Measurements from ENCODE around the gene PPP1R16B. TPM values are rescaled to one million over a fixed set of nuclear protein-coding genes. Genes with fewer than 3 reads are reported as not detected.

Gene PPP1R16B
- total and polyA plus RNA-seq, 4 experiments from 2014 or later = 17.3 to 55.1 (median 45.5) TPM

- CTCF ChIA-PET (ENCODE audit: partially characterized antibody) = interaction anchor here (1.2 kb wide), 1 partner anchor 69 kb away, joined by 3 read pairs; no protein-coding TSS in a partner anchor
Measured at GRCh38 chr20:38825571-38825900, 20.0 kb downstream of the PPP1R16B start.

GRCh38 chr20:38825901-38826625 is 20.6 kb downstream of the PPP1R16B start:
- ChIA-PET POLR2A (ENCODE audit: partially characterized antibody) (interaction anchor here (0.7 to 1.7 kb wide), 5 partner anchors 10 to 67 kb away, joined by 3 to 6 read pairs (median 3); partner anchors contain the start of gene PPP1R16B), CTCF (ENCODE audit: partially characterized antibody) (interaction anchor here (1.2 to 1.9 kb wide), 2 partner anchors 14 to 69 kb away, joined by 3 to 5 read pairs; no protein-coding TSS in a partner anchor)
- H3K4me1 Mint-ChIP-seq = peaks cover 54 to 99% (median 83%) of the 10 kb centered on the region in 4 donors
- H3K27ac Mint-ChIP-seq = peak overlapping the region in 6 of 7 donors; percentile 52 to 82 (median 80)
- Histone ChIP-seq H3K4me1 (ENCODE audit: insufficient read depth, low read length) (peaks cover 86% of the 10 kb centered on the region), H3K27me3 (ENCODE audit: insufficient read depth, low read length) (no peaks in the 10 kb centered on the region), H3K36me3 (ENCODE audit: insufficient read depth, low read length) (peaks cover 13% of the 10 kb centered on the region), H3K9me3 (ENCODE audit: control insufficient read depth in 1 of 2, low read length in 2 of 2) (peaks cover 0 to 5% of the 10 kb centered on the region in 2 donors), H3K27ac (ENCODE audit: low read depth, low read length) (no peak overlapping the region), H3K4me3 (ENCODE audit: low read length in 2 of 2) (no peak overlapping the region)
- intact Hi-C loops (cut with micrococcal nuclease) = no loop called here
- H3K4me3 Mint-ChIP-seq = peak overlapping the region in 3 of 8 donors; percentile 12 to 51 (median 25)
- H3K27me3 Mint-ChIP-seq = no peaks in the 10 kb centered on the region
- peaks cover 36 to 81% of the 10 kb centered on the region in 2 donors for H3K36me3 Mint-ChIP-seq
- peaks cover 0 to 7% (median 6%) of the 10 kb centered on the region in 8 donors for H3K9me3 Mint-ChIP-seq
- DNase-seq = no peak

More at GRCh38 chr20:38825571-38825900, 20.0 kb downstream of the PPP1R16B start:
- Mint-ChIP-seq H3K27ac (peak overlapping the region in 4 of 7 donors; percentile 75 to 82 (median 80)), H3K27me3 (no peaks in the 10 kb centered on the region), H3K4me1 (peaks cover 52 to 95% (median 78%) of the 10 kb centered on the region in 4 donors), H3K4me3 (peak overlapping the region in 1 of 8 donors; percentile 25), H3K9me3 (peaks cover 0 to 9% (median 7%) of the 10 kb centered on the region in 8 donors), H3K36me3 (peaks cover 38 to 78% of the 10 kb centered on the region in 2 donors)
- Histone ChIP-seq H3K27me3 (ENCODE audit: insufficient read depth, low read length) (no peaks in the 10 kb centered on the region), H3K4me3 (ENCODE audit: low read length in 2 of 2) (no peak overlapping the region), H3K27ac (ENCODE audit: low read depth, low read length) (no peak overlapping the region), H3K9me3 (ENCODE audit: control insufficient read depth in 1 of 2, low read length in 2 of 2) (peaks cover 0 to 6% of the 10 kb centered on the region in 2 donors), H3K36me3 (ENCODE audit: insufficient read depth, low read length) (peaks cover 13% of the 10 kb centered on the region), H3K4me1 (ENCODE audit: insufficient read depth, low read length) (peaks cover 81% of the 10 kb centered on the region)
- POLR2A ChIA-PET (ENCODE audit: partially characterized antibody) = interaction anchor here (0.7 to 1.7 kb wide), 3 partner anchors 19 to 68 kb away, joined by 3 to 6 read pairs (median 3); partner anchors contain the start of gene PPP1R16B
- intact Hi-C loops (cut with micrococcal nuclease) = no loop called here
- DNase-seq = no peak

GRCh38 chr20:38827770-38828281 is 22.3 kb downstream of the PPP1R16B start:
- peak overlapping the region; percentile 81 to 94 (median 86) for H3K27ac Mint-ChIP-seq
- H3K27me3 Mint-ChIP-seq = no peaks in the 10 kb centered on the region
- Histone ChIP-seq H3K4me1 (ENCODE audit: insufficient read depth, low read length) (peaks cover 95% of the 10 kb centered on the region), H3K4me3 (ENCODE audit: low read length in 2 of 2) (no peak overlapping the region), H3K9me3 (ENCODE audit: control insufficient read depth in 1 of 2, low read length in 2 of 2) (no peaks in the 10 kb centered on the region), H3K27ac (ENCODE audit: low read depth, low read length) (no peak overlapping the region), H3K36me3 (ENCODE audit: insufficient read depth, low read length) (peaks cover 13% of the 10 kb centered on the region), H3K27me3 (ENCODE audit: insufficient read depth, low read length) (no peaks in the 10 kb centered on the region)
- H3K36me3 Mint-ChIP-seq = peaks cover 34 to 74% of the 10 kb centered on the region in 2 donors
- peaks cover 50 to 98% (median 82%) of the 10 kb centered on the region in 4 donors for H3K4me1 Mint-ChIP-seq
- intact Hi-C loops (cut with micrococcal nuclease) = no loop called here
- no peaks in the 10 kb centered on the region for H3K9me3 Mint-ChIP-seq
- ChIA-PET CTCF (ENCODE audit: partially characterized antibody) (interaction anchor here (1.0 to 1.9 kb wide), 3 partner anchors 13 to 65 kb away, joined by 4 to 5 read pairs (median 4); no protein-coding TSS in a partner anchor), POLR2A (ENCODE audit: partially characterized antibody) (interaction anchor here (0.7 to 1.5 kb wide), 6 partner anchors 11 to 135 kb away, joined by 3 to 7 read pairs (median 4); partner anchors contain the start of genes DHX35 and PPP1R16B)
- peak overlapping the region in 7 of 8 donors; percentile 17 to 55 (median 33) for H3K4me3 Mint-ChIP-seq
- DNase-seq = no peak

GRCh38 chr20:38828514-38829295 is 23.2 kb downstream of the PPP1R16B start:
- peak overlapping the region; percentile 31 to 92 (median 83) for H3K27ac Mint-ChIP-seq
- Histone ChIP-seq H3K9me3 (ENCODE audit: control insufficient read depth in 1 of 2, low read length in 2 of 2) (no peaks in the 10 kb centered on the region), H3K27me3 (ENCODE audit: insufficient read depth, low read length) (no peaks in the 10 kb centered on the region), H3K4me3 (ENCODE audit: low read length in 2 of 2) (no peak overlapping the region), H3K36me3 (ENCODE audit: insufficient read depth, low read length) (peaks cover 13% of the 10 kb centered on the region), H3K4me1 (ENCODE audit: insufficient read depth, low read length) (peaks cover 97% of the 10 kb centered on the region), H3K27ac (ENCODE audit: low read depth, low read length) (no peak overlapping the region)
- peak overlapping the region in 1 of 8 donors; percentile 17 for H3K4me3 Mint-ChIP-seq
- H3K27me3 Mint-ChIP-seq = no peaks in the 10 kb centered on the region
- no peaks in the 10 kb centered on the region for H3K9me3 Mint-ChIP-seq
- ChIA-PET POLR2A (ENCODE audit: partially characterized antibody) (interaction anchor here (1.0 to 1.5 kb wide), 3 partner anchors 12 to 23 kb away, joined by 4 to 7 read pairs (median 5); partner anchors contain the start of gene PPP1R16B), CTCF (ENCODE audit: partially characterized antibody) (interaction anchor here (1.0 to 1.2 kb wide), 2 partner anchors 19 to 64 kb away, joined by 4 read pairs; no protein-coding TSS in a partner anchor)
- H3K36me3 Mint-ChIP-seq = peaks cover 32 to 75% of the 10 kb centered on the region in 2 donors
- no peak for DNase-seq
- peaks cover 56 to 98% (median 85%) of the 10 kb centered on the region in 4 donors for H3K4me1 Mint-ChIP-seq
- intact Hi-C loops (cut with micrococcal nuclease) = no loop called here

- Histone ChIP-seq H3K36me3 (ENCODE audit: insufficient read depth, low read length) (peaks cover 10% of the 10 kb centered on the region), H3K4me1 (ENCODE audit: insufficient read depth, low read length) (peaks cover 97% of the 10 kb centered on the region), H3K4me3 (ENCODE audit: low read length in 2 of 2) (no peak overlapping the region), H3K27ac (ENCODE audit: low read depth, low read length) (no peak overlapping the region), H3K9me3 (ENCODE audit: control insufficient read depth in 1 of 2, low read length in 2 of 2) (no peaks in the 10 kb centered on the region), H3K27me3 (ENCODE audit: insufficient read depth, low read length) (no peaks in the 10 kb centered on the region)
- peaks cover 29 to 71% of the 10 kb centered on the region in 2 donors for H3K36me3 Mint-ChIP-seq
- ChIA-PET POLR2A (ENCODE audit: partially characterized antibody) (interaction anchor here (1.5 kb wide), 1 partner anchor 11 kb away, joined by 7 read pairs; no protein-coding TSS in a partner anchor), CTCF (ENCODE audit: partially characterized antibody) (no interaction called here)
- peak overlapping the region in 2 of 8 donors; percentile 22 to 33 for H3K4me3 Mint-ChIP-seq
- H3K9me3 Mint-ChIP-seq = no peaks in the 10 kb centered on the region
- no peaks in the 10 kb centered on the region for H3K27me3 Mint-ChIP-seq
- peak overlapping the region; percentile 70 to 92 (median 83) for H3K27ac Mint-ChIP-seq
- H3K4me1 Mint-ChIP-seq = peaks cover 56 to 98% (median 84%) of the 10 kb centered on the region in 4 donors
- no peak for DNase-seq
- intact Hi-C loops (cut with micrococcal nuclease) = no loop called here
Measured at GRCh38 chr20:38829296-38829875, 23.9 kb downstream of the PPP1R16B start.

- no peak overlapping the region for H3K4me3 ChIP-seq (ENCODE audit: low read length in 2 of 2)
- ChIA-PET CTCF (ENCODE audit: partially characterized antibody) (no interaction called here), POLR2A (ENCODE audit: partially characterized antibody) (no interaction called here)
- H3K27me3 ChIP-seq (ENCODE audit: insufficient read depth, low read length) = no peaks in the 10 kb centered on the region
- Mint-ChIP-seq H3K4me1 (peaks cover 54 to 94% (median 81%) of the 10 kb centered on the region in 4 donors), H3K27me3 (no peaks in the 10 kb centered on the region), H3K36me3 (peaks cover 28 to 63% of the 10 kb centered on the region in 2 donors), H3K4me3 (peak overlapping the region in 1 of 8 donors; percentile 62), H3K9me3 (no peaks in the 10 kb centered on the region), H3K27ac (peak overlapping the region in 6 of 7 donors; percentile 46 to 97 (median 84))
- peaks cover 92% of the 10 kb centered on the region for H3K4me1 ChIP-seq (ENCODE audit: insufficient read depth, low read length)
- H3K27ac ChIP-seq (ENCODE audit: low read depth, low read length) = no peak overlapping the region
- H3K9me3 ChIP-seq (ENCODE audit: control insufficient read depth in 1 of 2, low read length in 2 of 2) = no peaks in the 10 kb centered on the region
- peaks cover 6% of the 10 kb centered on the region for H3K36me3 ChIP-seq (ENCODE audit: insufficient read depth, low read length)
- DNase-seq = no peak
- intact Hi-C loops (cut with micrococcal nuclease) = no loop called here
Measured at GRCh38 chr20:38830356-38830755, 24.9 kb downstream of the PPP1R16B start.
